IPS DF 4.7 (cell line): ENCODE data around the gene GRIK3.

Experiments
- DNase-seq: peaks from one replicate; pipeline ENCODE4 v3.0.0-alpha.2; 2013; ENCODE audit warnings: low spot score; ENCODE audit errors: extremely low read depth

The GRIK3 gene

DNA sequence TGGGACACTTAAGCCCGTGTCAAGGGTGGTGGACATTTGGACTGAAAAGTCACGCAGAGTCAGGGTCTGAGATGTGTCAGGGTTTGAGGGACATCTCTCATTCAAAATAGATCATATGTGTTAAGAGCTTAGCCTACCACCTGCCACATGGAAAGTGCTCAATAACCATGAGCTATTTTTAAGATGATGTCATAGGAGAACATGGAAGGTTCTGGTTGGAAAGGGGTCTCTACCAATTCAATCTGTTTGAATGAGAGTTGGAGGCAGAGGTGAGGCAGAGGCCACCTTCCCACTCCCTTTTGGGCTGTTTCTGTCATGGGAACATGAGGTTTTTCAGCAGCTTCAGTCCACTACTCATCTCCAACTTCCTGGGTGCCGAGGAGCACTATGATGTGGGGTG, 239.9 kb downstream of the GRIK3 start:
- no peak for DNase-seq

GRCh38 chr1:36793452-36793851, 240.9 kb downstream of the GRIK3 start:
- DNase-seq, result no peak

- DNase-seq, result no peak
Observed at GRCh38 chr1:36792292-36792691, 242.0 kb downstream of the GRIK3 start.

DNA sequence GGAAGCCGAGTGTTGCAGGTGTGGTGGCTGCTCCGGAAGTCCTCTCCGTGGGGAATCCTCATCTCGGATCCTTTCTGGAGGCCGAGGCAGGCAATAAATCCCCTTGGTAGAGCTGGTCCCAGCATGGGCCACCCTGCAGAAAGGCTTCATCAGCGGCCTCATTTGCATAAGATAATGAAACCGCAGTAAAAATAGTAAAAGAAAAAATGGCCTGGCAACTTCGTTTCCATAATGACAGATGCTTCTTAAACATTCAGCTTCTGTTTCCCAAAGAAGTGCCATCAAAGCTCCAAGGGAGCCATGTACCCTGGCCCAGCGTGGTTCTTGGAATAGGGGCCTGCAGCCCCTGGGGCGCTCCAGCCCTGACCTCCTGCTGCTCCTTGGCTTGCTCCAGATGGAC, 244.1 kb downstream of the GRIK3 start:
- DNase-seq, result no peak

- DNase-seq, result no peak
Observed at GRCh38 chr1:36789535-36789934, 244.8 kb downstream of the GRIK3 start.

GRCh38 chr1:36787312-36787913, 246.9 kb downstream of the GRIK3 start:
- no peak for DNase-seq

- no peak for DNase-seq
Observed at GRCh38 chr1:36786425-36786824, 247.9 kb downstream of the GRIK3 start.

GRCh38 chr1:36784147-36784859, 250.0 kb downstream of the GRIK3 start:
- DNase-seq, result no peak

DNA sequence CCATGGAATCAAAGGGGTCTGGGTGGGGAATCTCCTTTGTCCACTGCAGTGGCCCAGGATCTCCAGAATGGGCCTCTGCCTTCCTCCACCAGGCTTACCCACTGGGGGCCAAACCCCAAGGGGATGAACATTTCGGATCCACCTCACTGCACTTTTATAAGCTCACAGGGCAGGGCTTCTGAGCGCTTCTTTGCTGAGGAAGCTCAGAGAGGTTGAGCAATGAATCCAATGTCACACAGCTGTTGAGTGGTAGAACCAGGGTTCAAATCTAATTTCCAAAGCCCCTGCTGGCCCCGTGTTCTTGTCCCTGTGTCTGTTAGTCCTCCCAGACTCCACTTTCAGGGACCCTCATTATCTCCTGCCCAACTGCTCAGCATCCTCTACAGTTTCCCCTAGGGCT, 250.8 kb downstream of the GRIK3 start:
- DNase-seq, result no peak

DNA sequence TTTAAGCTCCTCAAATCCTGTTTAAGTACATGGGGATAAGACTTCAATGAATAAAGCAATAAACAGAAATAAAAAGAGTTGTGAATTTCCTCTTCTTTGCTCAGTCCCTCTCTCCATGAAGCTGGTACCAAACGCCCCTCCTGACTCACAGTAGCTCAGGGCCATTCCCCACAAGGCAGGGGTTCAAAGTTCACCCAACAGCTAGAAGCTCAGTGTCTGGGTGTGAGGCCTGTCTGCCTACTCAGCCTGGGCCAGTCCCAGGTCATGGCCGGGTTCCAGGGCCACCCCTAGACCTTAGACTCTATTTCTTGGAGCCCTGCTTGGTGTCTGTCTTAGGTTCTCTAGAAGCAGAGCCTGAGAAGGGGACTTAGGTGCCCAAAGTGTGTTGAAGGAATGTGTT, 251.5 kb downstream of the GRIK3 start:
- DNase-seq, result no peak

- no peak for DNase-seq
Observed at GRCh38 chr1:36782085-36782484, 252.2 kb downstream of the GRIK3 start.

- DNase-seq, result no peak
Observed at GRCh38 chr1:36781098-36781497, 253.2 kb downstream of the GRIK3 start.

DNA sequence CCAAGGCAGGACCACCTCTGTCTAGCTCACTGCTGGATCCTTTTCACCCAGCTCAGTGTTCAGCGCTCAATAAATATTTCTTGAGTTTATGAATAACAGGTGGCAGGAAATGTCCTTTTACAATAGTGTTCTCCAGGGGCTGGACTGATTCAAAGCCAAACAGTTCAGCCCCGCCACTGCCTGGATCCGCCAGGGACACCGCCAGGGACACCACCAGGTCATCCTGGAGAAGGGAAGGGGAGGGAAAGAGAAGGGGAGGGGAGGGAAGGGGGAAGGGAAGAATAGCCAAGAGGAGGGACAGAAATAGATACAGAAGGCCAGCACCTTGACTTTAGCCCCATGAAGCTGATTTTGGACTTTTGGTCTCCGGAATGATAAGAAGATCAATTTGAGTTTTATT, 255.6 kb downstream of the GRIK3 start:
- DNase-seq, result no peak

DNA sequence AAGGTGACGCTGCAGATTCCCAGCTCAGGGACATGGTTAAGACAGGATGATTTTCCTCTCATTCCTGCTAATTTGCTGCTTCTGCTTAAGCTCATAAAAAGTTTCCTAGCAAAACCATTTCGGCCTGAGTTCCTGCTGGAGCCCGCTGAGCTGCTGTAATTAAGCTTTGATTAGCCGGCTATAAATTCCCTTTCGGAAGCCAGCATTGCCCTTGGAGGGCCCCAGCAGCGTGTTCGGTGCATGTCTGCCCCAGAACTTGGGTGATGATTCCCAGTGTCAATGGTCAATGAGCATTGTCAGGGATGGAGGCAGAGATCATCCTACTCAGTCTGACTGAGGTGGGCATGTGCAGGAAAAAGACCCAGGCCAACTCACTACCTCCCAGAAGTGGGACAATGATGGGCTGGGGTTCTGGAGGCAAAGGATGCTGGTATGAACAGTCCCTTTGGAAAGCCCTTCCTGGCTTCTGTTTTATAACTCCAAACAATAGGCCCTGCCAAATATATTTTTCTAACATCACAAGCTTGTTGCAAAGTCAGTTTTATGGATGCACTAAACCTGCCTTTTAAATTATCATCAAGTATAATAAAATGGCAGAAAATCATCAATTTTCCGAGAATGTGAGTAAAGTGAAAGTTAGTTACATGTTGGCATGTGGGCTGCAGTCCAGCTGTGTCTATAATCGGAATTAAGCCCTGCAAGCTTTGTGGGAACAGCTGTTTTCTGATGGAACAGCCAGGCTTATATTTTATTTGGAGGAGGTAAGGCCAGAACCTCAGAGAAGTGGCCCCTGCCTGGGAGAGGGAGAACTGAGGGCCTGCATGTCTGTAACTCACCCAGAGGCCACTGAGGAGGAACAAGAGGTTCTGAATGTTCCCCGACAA, 257.1 kb downstream of the GRIK3 start:
- DNase-seq, result no peak

DNA sequence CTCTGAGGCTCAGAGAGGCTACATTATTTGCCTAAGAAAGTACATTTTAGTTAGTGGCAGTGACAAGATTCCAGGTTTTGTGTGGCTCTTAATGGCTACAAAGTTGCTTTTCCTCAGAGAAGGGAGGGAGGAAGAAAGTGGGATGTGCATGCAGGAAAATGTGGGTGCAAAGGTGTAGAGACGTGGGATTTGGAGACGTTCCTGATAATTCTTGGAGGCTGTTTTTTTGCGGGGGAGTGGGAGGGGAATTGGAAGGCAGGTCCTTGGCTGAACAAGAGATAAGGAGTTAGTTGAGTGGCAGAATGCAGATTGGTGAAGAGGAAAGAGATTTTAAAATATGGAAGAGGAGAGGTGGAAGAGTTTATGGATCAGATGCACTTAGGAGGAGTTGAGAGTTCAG, 258.1 kb downstream of the GRIK3 start:
- no peak for DNase-seq

- DNase-seq, result no peak
Observed at GRCh38 chr1:36775716-36776115, 258.6 kb downstream of the GRIK3 start.

DNA sequence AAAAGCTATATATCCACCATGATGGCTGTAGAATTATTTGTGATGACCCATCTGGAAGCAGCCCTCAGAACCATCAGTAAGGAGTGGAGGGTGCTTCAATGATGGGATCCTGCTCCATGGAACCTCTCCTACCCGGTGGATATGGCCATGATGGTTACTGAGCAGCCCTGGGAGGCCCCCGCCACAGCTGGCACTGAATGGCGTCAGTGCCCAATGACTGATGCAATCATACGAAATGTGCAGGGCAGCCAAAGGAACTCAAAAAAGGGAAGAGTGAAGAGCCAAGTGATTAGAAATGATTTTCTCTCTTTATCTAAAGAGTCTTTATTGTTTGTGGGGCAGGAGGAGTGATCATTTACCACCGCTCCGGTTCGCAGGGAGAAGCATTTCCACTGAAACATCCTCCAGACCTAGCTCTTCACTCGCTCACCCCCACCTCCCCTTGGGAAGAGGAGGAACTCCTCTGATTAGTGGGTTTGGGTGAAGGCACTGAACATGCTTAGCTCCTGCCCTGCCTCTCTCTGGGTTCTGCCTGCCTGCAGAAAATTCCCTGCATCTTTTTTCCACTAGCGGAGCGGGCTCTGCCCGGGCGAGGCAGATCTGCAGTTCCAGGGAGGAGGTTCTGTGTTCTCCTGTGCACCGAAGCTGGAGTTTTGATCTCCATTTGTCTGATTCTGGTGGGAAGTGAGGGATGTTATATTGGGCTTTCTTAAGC, 260.3 kb downstream of the GRIK3 start:
- no peak for DNase-seq

DNA sequence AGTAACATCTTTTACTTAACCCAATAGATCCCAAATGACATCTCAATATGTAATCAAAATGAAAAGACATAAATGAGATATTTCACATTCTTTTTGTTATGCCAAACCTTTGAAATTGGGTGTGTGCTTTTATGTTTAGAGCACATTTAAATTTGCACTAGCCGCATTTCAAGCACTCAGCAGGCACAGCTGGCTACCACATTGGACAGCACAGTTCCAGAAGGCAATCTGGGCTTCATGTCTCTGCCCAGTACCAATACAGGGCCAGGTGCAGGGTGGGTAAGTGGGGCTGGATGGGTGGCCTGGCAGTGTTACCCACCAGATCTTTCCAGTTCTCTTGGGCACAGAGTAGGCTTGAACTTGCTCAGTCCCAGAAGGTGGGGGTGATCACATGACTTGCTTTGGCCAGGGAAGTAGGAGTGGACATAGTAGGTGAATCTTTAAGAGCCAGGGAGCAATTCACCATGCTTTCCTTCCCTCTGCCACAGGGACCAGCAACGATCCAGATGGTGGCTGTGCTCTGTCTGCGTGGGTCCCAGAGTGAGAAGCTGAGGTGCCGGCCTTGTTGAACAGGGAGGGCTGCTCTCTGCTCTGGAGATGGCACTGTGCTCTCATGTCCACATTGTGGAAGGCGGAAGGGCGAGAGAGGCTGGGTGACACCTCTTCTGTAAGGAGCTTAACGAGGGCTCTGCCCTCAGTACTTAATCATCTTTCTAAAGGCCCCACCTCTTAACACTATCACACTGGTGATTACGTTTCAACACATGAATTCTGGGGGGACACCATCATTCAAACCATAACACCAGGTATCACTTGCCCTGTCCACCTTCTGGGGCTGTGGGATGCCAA, 261.4 kb downstream of the GRIK3 start:
- no peak for DNase-seq

DNA sequence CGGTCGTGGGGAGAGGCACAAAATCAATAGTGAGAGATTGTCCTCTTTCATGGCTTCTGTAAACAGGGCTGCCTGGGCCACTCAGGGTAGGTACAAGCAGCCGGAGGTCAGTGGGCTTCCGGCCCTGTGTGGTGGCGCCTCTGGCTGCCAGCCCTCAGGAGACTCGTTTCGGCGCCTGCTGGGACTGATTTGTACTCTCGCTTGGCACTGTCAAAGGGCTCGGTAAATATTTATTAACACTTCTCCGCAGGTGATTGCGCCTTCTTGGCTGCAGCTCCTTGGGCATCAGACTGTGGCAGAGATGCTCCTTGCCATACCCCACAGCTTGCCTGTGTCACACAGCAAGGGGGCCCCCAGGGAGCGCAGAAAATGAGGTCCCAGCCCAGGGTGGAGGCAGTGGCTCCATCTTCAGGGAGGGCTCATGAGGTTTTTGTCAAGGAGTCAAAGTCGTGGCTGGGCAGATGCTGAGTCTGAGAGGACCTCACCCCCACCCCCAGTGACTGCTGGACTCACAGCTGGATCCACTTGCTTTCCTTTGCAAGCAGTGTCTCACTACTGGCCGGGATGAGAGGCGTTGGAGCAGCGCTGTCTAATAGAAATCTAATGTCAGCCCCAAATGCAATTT, 262.5 kb downstream of the GRIK3 start:
- no peak for DNase-seq

- DNase-seq, result peak; percentile 30
Observed at GRCh38 chr1:36771240-36771639, 263.1 kb downstream of the GRIK3 start.
